ENCODE results near the gene ARID1A.

The ARID1A gene

GRCh38 chr1:26726784-26727183 lies 31.0 kb downstream of the ARID1A start:
- DNase-seq: no peak

DNA sequence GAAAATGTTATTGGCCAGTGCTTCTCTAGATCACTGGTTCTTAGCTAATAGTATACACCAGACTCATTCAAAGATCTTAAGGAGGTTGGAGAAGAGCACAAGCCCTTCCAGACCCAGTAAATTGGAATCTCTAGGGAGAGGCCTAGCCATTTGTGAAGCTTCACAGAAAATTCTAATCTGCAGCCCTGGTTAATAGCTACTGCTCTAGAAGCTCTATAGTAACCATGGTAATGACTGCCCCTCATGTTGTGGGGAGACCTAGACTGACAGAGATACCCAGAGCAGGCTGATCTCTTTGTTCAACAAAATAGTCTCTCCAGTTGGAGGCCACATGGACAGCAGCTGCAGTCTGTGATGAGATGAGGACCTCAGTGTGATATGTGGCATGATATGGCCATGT lies 31.7 kb downstream of the ARID1A start:
- no peak for DNase-seq

DNA sequence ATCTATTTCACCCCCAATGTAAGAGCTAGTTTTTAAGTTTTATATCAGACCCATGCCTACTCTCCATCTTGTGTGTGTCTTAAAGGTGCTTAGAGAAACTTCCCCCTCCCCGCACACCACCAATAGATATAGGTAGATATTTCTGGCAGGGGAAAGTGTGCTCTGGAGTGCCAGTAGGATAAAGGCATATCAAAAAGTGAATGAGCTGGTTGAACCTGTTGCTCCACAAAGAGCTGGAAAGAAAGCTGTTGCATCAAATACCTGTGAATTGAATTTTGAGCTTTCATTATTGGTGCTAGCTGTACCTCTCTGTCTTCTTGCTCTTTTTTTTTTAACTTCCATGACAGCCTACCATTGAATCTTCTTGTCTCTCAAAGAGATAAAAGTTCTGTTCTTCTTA lies 32.8 kb downstream of the ARID1A start:
- no peak for DNase-seq

GRCh38 chr1:26729633-26730032 lies 33.8 kb downstream of the ARID1A start:
- DNase-seq: no peak

DNA sequence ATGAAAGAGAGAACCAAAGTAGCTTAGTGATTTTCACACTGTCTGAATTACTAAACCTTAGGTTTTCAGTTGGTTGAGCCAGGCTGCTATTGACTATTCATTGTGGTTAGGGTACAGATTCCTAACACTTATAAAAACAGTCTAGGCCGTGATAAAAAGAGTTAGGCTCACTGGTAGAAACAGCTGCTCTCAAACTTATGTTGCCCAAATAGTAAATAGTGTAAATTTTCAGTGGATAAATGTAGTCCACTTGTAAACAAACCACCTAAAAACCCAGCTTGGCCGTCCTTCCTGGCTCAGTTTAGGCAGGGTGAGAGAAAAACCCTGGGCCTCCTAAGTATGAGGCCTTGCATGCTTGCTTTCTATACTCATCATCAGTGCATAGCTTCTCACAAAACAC lies 34.9 kb downstream of the ARID1A start:
- no peak for DNase-seq

DNA sequence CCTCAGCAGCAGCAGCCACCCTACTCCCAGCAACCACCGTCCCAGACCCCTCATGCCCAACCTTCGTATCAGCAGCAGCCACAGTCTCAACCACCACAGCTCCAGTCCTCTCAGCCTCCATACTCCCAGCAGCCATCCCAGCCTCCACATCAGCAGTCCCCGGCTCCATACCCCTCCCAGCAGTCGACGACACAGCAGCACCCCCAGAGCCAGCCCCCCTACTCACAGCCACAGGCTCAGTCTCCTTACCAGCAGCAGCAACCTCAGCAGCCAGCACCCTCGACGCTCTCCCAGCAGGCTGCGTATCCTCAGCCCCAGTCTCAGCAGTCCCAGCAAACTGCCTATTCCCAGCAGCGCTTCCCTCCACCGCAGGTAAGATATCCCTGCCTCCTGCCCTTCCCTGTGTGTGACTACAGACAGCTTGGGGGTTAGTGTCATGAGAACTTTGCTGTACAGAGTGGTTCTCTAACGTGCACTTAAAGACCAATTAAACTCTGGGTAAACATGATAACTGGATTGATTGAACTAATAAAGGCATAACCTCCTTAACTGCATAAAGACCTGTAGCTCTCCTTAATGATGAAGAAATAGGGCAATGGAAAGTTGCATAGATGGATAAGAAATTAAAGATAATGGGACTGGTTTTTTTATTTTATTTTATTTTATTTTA lies 35.6 kb downstream of the ARID1A start:
- no peak for DNase-seq

- DNase-seq: no peak
Observed at GRCh38 chr1:26733392-26733791, 37.6 kb downstream of the ARID1A start.

GRCh38 chr1:26733982-26734381 lies 38.2 kb downstream of the ARID1A start:
- DNase-seq: no peak

DNA sequence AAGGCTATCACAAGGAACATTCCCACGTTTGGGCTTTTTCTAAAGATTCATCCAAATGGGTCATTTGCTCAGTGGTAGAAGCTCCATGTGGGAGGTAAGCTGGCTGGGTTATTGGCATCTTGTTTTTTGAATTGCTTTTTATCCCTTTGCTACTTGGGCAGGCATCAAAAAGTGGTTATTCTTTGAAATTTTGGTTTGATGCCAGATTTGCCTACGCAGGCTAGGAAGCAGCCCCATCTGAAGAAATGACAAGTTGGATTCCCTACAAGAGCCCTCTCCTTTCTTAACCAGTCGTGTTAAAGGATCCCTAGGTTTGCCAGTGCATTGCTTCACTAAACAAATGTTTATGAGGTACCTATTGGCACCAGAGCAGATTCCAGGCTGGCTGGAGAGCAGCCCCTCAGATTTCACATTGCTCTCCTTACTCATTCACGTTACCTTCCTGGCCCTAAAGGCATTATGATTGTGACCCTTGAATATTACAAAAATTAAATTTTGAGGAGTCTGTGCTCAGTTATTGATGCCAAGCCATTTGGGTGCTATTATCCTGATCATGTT lies 38.8 kb downstream of the ARID1A start:
- DNase-seq: no peak

GRCh38 chr1:26739329-26739914 lies 43.6 kb downstream of the ARID1A start:
- DNase-seq: no peak

DNA sequence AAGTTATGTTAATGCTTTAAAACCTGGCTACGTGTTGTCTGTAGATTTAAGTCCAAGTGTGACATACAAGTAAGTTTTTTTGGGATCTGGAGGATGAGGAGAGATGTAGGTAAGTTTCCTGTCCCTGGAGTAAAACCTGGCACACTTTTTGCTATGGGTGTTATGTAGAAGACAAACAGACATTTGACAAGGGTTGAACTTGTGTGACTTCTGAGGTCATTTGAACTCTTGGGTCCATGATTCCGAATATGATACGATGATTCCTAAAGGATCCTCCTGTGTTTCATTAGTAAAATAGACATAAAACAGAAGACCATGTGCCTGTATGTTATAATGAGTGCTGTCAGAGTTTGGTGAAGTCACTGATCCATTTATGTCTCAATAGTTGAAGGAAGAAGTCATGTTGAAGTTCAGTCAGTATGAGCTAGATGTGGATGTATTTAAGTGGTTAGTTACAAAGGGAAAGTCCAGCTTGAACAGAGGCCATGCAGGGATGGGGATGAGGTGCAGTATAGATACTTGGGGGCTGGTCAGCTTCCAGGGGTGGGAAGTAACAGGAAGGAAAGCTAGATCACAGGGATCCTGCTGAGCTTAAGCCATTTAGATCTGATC lies 44.3 kb downstream of the ARID1A start:
- DNase-seq: no peak

GRCh38 chr1:26740952-26741351 lies 45.1 kb downstream of the ARID1A start:
- no peak for DNase-seq

DNA sequence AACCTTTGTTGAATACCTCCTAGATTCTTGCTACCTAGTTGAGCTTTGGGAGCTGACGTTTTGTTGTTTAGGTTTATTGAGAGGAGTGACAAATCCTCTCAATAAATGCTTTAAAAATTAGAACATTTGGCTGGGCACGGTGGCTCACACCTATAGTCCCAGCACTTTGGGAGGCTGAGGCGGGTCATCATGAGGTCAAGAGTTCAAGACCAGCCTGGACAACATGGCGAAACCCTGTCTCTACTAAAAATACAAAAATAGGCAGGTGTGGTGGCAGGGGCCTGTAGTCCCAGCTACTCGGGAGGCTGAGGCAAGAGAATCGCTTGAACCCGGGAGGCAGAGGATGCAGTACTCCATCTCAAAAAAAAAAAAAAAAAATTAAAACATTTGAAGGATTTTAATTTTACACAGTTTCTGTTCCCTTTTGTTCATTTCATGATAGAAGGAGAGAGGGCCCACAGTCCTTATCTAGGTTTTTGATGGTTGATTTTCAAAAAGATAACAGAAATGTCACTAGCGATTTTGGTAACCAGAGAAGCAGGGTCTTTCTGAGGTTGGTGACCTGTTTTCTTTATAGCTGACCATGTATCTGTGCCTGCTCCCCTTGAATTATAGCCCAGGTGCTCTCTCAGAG lies 47.7 kb downstream of the ARID1A start:
- DNase-seq: no peak

- DNase-seq: no peak
Observed at GRCh38 chr1:26744075-26744959, 48.5 kb downstream of the ARID1A start.

DNA sequence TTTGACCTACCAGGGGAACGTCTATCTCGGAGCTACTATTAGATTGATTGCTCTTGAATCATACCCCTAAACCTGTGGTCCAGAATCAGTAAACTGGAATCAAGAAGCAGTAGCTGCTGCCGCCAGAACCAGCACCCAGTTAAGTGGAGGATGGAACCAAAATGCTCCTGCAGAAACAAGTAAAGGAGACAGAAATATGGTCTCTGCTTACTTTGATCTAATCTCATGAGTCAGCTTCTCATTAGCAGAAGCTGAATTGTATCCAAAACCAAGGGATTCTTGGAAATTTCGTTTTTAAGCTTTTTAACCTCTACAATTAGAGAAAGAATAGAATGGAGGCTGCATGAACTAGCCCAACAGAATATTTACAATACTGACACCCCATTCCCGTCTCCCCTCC lies 49.4 kb downstream of the ARID1A start:
- DNase-seq: no peak

DNA sequence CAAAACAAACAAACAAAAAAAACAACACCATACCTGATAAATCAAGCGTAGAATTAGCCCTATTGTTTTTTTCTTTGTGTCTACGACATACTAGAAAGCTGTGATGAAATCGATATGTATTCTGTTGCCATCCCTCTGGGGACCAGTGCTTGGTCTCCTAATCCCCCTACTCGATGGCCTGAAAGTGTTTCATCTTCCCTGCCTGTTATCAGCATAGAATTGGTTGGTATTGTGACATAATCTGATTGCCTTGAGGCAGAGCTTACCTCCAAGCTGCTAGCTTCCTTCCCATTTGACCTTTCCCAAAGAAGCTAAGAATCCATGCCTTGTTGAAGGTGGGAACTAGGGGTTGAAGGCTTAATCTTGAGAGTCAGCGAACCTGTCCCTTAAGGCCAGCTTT lies 51.2 kb downstream of the ARID1A start:
- DNase-seq: no peak

- DNase-seq: no peak
Observed at GRCh38 chr1:26748351-26748750, 52.5 kb downstream of the ARID1A start.

DNA sequence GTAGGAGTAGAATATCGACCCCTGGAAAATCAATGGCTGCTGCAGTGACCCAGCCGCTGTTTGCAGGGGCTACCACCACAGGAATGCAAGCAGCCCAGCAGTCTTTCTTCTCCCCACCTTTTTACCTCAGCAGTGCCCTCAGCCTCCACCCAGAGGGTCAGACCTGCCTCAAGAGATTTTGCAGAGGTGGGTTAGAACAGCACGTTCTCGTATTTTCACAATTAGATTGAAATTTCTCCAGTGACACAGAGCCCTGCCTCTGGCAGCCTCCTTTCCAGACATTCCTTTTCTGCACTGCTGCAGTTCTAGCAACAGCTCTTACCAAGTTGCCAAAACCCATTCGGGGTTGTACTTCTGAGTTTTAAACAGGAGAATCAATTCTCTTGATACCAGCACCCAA lies 53.6 kb downstream of the ARID1A start:
- DNase-seq: no peak

DNA sequence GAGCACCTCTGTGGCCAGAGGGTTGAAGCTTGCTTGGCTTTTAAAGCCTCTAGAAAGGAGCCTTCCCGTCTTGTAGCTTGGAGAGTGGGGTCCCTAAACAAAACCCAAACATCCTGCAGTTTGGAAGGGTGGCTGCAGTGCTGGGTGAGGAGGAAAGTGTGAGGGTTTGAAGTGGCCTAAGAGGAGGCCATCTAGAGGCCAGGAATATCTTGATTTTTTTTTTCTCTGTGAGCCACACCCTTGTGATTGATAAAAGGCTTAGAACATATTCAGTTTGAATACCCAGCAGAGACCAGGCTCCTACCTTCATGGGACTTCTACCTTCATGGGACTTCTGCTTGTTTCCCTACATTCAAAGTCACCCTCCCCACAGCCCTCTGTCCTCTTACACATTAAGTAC lies 54.6 kb downstream of the ARID1A start:
- no peak for DNase-seq

GRCh38 chr1:26752519-26752918 lies 56.7 kb downstream of the ARID1A start:
- DNase-seq: no peak

- DNase-seq: no peak
Observed at GRCh38 chr1:26754086-26754874, 58.5 kb downstream of the ARID1A start.
